Inflammatory macrophage treated with lipopolysaccharide for 1 hour (primary cell): Measurements from ENCODE around the gene INTS13.
A peak's percentile ranks its signal among the peaks of the same experiment; 100 is the strongest.
"Not testable (repeated sequence)": the region's sequence is repeated elsewhere in the genome, so short reads cannot be mapped to it uniquely, and the experiment has no call there.

Experiments used
- DNase-seq, 2 donors: peaks; one replicate each; pipeline ENCODE4 v3.0.0-alpha.2; 2020 to 2022

The INTS13 gene

DNA sequence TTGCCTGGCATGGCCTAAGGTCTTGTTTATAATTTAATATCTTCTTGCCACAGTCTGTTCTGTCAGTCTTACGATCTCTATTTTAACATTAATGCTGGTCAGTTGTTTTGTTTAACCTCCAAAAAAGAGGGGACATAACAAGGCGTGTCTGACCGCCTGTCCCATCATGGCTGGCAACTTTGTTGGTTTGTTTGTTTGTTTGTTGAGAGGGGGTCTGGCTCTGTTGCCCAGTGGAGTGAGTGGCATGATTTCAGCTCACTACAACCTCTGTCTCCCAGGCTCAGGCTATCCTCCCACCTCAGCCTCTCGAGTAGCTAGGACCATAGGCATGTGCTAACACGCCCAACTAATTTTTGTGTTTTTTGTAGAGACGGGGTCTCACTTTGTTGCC, 68.7 kb downstream of the INTS13 start:
- DNase-seq = no peak

GRCh38 chr12:26868447-26869103, 69.2 kb downstream of the INTS13 start:
- no peak for DNase-seq

DNA sequence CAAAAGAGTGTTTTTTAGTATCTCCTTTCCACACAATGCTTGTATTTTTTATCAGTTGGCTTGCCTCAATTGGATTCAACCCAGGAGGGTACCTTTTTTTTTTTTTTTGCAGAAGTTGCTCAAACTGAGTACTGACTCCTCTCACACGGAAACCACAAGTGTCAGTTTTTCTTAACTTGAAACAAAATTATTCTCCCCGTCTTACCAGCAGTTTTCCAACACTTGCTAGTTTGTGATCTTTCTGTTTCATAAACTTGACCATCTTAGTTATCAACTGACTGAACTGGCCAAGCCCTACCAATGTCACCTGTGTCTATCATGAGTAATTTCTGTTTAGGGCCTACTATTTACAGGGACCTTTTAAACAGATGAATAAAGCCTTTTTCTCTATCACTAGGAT, 70.7 kb downstream of the INTS13 start:
- DNase-seq = peak in 1 of 2 donors; percentile 13

GRCh38 chr12:26863515-26863914, 74.3 kb downstream of the INTS13 start:
- peak in 1 of 2 donors; percentile 23 for DNase-seq

GRCh38 chr12:26862787-26863186, 75.0 kb downstream of the INTS13 start:
- DNase-seq = not testable (repeated sequence)

DNA sequence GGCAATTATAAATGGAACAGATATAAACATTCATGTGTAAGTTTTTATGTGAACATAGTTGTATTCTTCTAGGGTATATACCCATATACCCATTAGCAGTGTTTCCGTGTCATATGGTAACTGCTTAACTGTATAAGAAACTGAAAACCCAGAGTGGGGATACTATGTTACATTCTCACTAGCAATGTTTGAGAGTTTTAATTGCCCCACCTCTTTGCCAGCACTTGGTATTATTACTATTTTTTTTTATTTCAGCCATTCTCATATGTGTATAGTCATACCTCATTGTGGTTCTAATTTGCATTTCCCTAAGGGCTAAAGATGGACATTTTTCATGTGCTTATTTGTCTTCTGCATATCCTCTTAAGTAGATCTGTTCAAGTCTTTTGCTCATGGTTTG, 76.1 kb downstream of the INTS13 start:
- no peak for DNase-seq

GRCh38 chr12:26857465-26858176, 80.2 kb downstream of the INTS13 start:
- DNase-seq = no peak

DNA sequence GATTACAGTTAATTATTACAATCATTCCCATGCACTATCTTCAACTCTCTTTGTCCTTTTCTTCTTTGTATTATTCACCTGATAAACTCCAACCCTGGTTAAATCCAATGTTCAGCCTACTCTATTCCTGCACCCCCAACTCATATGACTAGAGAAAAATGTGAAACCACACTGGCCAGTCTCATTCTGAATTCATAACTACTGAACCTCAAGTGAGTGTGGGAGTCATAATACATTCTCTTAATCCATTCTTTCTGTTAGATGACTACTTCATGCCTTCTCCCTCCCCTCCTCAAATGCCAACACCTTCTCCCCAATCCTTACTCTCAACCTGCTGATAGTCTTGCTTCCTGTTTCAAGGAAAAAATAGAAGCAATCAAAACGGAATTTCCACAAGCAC, 82.4 kb downstream of the INTS13 start:
- DNase-seq = no peak
